Epithelial cell of proximal tubule (primary cell): ENCODE measurements around the gene TIMP2. TPM values are rescaled to one million over a fixed set of nuclear protein-coding genes. Genes with fewer than 3 reads are reported as not detected.

Experiments used
- DNase-seq: peaks from one replicate; pipeline ENCODE4 v3.0.0-alpha.2; 2011; ENCODE audit warnings: low read depth
- H3K4me3 ChIP-seq: 2 replicates; pipeline ENCODE4 v1.5.1; 2011; ENCODE audit warnings: low read depth, mild to moderate bottlenecking, low read length
- CTCF ChIP-seq: conservative IDR thresholded peaks from 2 replicates; pipeline ENCODE4 v1.5.1; 2012; ENCODE audit warnings: low read depth, mild to moderate bottlenecking, low read length
- total RNA-seq: library from RNA; depleted of rRNA; stranded (reverse); fragments of >200 nt; gene quantifications from 2 replicates; pipeline ENCODE4 v1.2.3, GENCODE V29; 2015

Gene TIMP2
- total RNA-seq, 1 donor from 2014 or later, result 64.9 TPM

GRCh38 chr17:78812855-78813254 lies 112.3 kb downstream of the TIMP2 start:
- no peak overlapping the region for H3K4me3 ChIP-seq
- TF ChIP-seq CTCF, result no peak

GRCh38 chr17:78808163-78808562 lies 117.0 kb downstream of the TIMP2 start:
- no peak for TF ChIP-seq CTCF
- H3K4me3 ChIP-seq, result no peak overlapping the region
- no peak for DNase-seq

More at GRCh38 chr17:78812855-78813254, 112.3 kb downstream of the TIMP2 start:
- DNase-seq, result no peak

- no peak for DNase-seq
- no peak overlapping the region for H3K4me3 ChIP-seq
- no peak for TF ChIP-seq CTCF
These were observed 118.7 kb downstream of the TIMP2 start for GRCh38 chr17:78806451-78806850.

GRCh38 chr17:78805301-78805700 lies 119.9 kb downstream of the TIMP2 start:
- DNase-seq, result no peak
- TF ChIP-seq CTCF, result no peak
- H3K4me3 ChIP-seq, result no peak overlapping the region

GRCh38 chr17:78804777-78805176 lies 120.4 kb downstream of the TIMP2 start:
- no peak overlapping the region for H3K4me3 ChIP-seq

GRCh38 chr17:78803186-78803845 lies 121.9 kb downstream of the TIMP2 start:
- no peak overlapping the region for H3K4me3 ChIP-seq
- DNase-seq, result no peak
- no peak for TF ChIP-seq CTCF

More at GRCh38 chr17:78804777-78805176, 120.4 kb downstream of the TIMP2 start:
- no peak for TF ChIP-seq CTCF
- no peak for DNase-seq

Other genes with a start within 250 kb of the TIMP2 start
- 16.8 and 26.4 TPM in 2 replicates for gene CYTH1, start 143.1 kb downstream of the TIMP2 start, total RNA-seq
- gene USP36, start 84.6 kb downstream of the TIMP2 start, total RNA-seq, result 22.4 and 36.4 TPM in 2 replicates
- gene CEP295NL, start 22.2 kb downstream of the TIMP2 start, total RNA-seq, result 0.29 TPM in 2 replicates
- gene LGALS3BP, start 54.5 kb upstream of the TIMP2 start, total RNA-seq, result 258 and 338 TPM in 2 replicates
- 50.9 and 60.3 TPM in 2 replicates for gene CANT1, start 84.4 kb upstream of the TIMP2 start, total RNA-seq
- gene C1QTNF1, start 98.8 kb upstream of the TIMP2 start, total RNA-seq, result 2.1 and 2.2 TPM in 2 replicates
- 10.4 and 11.2 TPM in 2 replicates for gene ENGASE, start 149.4 kb upstream of the TIMP2 start, total RNA-seq